Measurements from ENCODE around the gene SLC35A5.

GRCh38 chr3:112579232-112579631 lies 17.4 kb downstream of the SLC35A5 start:
- TF ChIP-seq, protein P1, sequence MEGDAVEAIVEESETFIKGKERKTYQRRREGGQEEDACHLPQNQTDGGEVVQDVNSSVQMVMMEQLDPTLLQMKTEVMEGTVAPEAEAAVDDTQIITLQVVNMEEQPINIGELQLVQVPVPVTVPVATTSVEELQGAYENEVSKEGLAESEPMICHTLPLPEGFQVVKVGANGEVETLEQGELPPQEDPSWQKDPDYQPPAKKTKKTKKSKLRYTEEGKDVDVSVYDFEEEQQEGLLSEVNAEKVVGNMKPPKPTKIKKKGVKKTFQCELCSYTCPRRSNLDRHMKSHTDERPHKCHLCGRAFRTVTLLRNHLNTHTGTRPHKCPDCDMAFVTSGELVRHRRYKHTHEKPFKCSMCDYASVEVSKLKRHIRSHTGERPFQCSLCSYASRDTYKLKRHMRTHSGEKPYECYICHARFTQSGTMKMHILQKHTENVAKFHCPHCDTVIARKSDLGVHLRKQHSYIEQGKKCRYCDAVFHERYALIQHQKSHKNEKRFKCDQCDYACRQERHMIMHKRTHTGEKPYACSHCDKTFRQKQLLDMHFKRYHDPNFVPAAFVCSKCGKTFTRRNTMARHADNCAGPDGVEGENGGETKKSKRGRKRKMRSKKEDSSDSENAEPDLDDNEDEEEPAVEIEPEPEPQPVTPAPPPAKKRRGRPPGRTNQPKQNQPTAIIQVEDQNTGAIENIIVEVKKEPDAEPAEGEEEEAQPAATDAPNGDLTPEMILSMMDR (IDR thresholded peaks at IDR 0.05; ENCODE audit: low read depth, low read length, poor library complexity, severe bottlenecking), result no peak
- no peak for TF ChIP-seq EZH2phosphoT487 (IDR thresholded peaks at IDR 0.05; ENCODE audit: borderline replicate concordance, low read length)
